ENCODE results near the gene TTC3.

DNA sequence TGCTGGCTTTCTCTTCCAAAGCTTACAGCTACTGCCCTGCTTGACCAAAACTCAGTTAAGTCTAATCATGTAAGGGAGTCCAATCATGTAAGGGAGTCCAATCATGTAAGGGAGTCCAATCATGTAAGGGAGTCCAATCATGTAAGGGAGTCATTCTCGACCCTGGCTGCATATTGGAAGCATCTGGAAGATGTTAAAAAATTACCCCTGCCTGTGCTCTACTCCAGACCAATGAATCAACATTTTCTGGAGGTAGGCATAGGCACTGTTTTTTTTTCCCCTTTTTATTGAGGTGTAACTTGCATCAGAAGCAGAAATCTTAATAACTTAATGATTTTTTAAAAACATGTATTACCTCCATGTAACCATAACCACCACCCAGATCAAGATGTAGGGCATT is 9.6 kb upstream of the TTC3 start:
- TF ChIP-seq NR2F1 (conservative IDR thresholded peaks at IDR 0.05) (no peak), POLR2AphosphoS5 (IDR thresholded peaks at IDR 0.05; ENCODE audit: low read length) (no peak), ETV6 (conservative IDR thresholded peaks at IDR 0.05 in 1 of 2, IDR thresholded peaks at IDR 0.05 in 1 of 2; ENCODE audit: borderline replicate concordance in 1 of 2, low read depth in 1 of 2) (no peak), ATF7 (IDR thresholded peaks at IDR 0.05; ENCODE audit: low read depth) (no peak), TAF1 (IDR thresholded peaks at IDR 0.05; ENCODE audit: borderline replicate concordance, low read depth, low read length) (no peak), SIN3A (IDR thresholded peaks at IDR 0.05; ENCODE audit: low read depth, low read length) (no peak), CEBPB (IDR thresholded peaks at IDR 0.05; ENCODE audit: borderline replicate concordance in 1 of 2, low read depth in 2 of 2, low read length in 2 of 2) (no peak)
- TF ChIP-seq, protein P1, sequence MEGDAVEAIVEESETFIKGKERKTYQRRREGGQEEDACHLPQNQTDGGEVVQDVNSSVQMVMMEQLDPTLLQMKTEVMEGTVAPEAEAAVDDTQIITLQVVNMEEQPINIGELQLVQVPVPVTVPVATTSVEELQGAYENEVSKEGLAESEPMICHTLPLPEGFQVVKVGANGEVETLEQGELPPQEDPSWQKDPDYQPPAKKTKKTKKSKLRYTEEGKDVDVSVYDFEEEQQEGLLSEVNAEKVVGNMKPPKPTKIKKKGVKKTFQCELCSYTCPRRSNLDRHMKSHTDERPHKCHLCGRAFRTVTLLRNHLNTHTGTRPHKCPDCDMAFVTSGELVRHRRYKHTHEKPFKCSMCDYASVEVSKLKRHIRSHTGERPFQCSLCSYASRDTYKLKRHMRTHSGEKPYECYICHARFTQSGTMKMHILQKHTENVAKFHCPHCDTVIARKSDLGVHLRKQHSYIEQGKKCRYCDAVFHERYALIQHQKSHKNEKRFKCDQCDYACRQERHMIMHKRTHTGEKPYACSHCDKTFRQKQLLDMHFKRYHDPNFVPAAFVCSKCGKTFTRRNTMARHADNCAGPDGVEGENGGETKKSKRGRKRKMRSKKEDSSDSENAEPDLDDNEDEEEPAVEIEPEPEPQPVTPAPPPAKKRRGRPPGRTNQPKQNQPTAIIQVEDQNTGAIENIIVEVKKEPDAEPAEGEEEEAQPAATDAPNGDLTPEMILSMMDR (IDR thresholded peaks at IDR 0.05 in 2 of 3, conservative IDR thresholded peaks at IDR 0.05 in 1 of 3; ENCODE audit: control insufficient read depth in 2 of 3, extremely low read depth in 1 of 3, insufficient read depth in 1 of 3, low read depth in 3 of 3, low read length in 3 of 3): no peak
- TF ChIP-seq, protein P2, sequence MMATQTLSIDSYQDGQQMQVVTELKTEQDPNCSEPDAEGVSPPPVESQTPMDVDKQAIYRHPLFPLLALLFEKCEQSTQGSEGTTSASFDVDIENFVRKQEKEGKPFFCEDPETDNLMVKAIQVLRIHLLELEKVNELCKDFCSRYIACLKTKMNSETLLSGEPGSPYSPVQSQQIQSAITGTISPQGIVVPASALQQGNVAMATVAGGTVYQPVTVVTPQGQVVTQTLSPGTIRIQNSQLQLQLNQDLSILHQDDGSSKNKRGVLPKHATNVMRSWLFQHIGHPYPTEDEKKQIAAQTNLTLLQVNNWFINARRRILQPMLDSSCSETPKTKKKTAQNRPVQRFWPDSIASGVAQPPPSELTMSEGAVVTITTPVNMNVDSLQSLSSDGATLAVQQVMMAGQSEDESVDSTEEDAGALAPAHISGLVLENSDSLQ (IDR thresholded peaks at IDR 0.05): no peak

Measured in GM12878 (cell line).